K562 (cell line): ENCODE data around the gene TMEM234. TPM values are rescaled to one million over a fixed set of nuclear protein-coding genes. Genes with fewer than 3 reads are reported as not detected.

Source experiments
- ATAC-seq: fragments of 200-7000 bp; cut with Tn5 transposase; 3 replicates; pipeline ENCODE4 v1.9.1; 2020; ENCODE audit warnings: moderate library complexity
- BruUV-seq: library from RNA; stranded (reverse); fragments of 400-500 nt; replicated peaks from 2 replicates; lab custom pipeline; 2021; lab: Mats Ljungman, UMichigan
- CTCF ChIA-PET: fragments of 300-600 bp; formaldehyde crosslinking; extraction: SDS; loops from one replicate; lab custom pipeline; 2021; ENCODE audit warnings: low intra/inter-chr PET ratio; lab: Yijun Ruan, JAX
- POLR2A ChIA-PET: fragments of 300-600, 350-650 bp; sonication (Branson Sonifier 250); formaldehyde crosslinking; extraction: SDS; loops from one replicate; lab custom pipeline; 2021; ENCODE audit warnings: antibody characterized with exemption, inconsistent platforms; lab: Yijun Ruan, JAX
- DNase-seq, 4 experiments: peaks; one replicate each; pipeline versions ENCODE4 v3.0.0 to v3.0.0-alpha.2; 2011 to 2018; ENCODE audit warnings: low spot score in 3 of 4, mixed read lengths in 3 of 4; ENCODE audit errors: extremely low read depth in 1 of 4
- FAIRE-seq: peaks from 2 replicates; lab custom pipeline; 2011; peaks lifted over from hg19 to GRCh38; lab: Jason Lieb, UNC
- H2AFZ ChIP-seq: 2 replicates; pipeline ENCODE4 v1.6.0; 2011; ENCODE audit warnings: low read depth, low read length, control low read depth, inconsistent platforms
- H3K27ac ChIP-seq: fragments of 200-600 bp; 3 replicates; pipeline ENCODE4 v1.8.0; 2011; ENCODE audit warnings: low read depth, mild to moderate bottlenecking, control low read depth, inconsistent platforms, low read length, moderate library complexity, mixed read lengths; ENCODE audit errors: extremely low read depth
- H3K27me3 ChIP-seq, 2 experiments: fragments of 300-600 bp in 1 of 2; 2 replicates in 1 of 2; 3 replicates in 1 of 2; pipeline versions ENCODE4 v1.6.0 to v1.8.0; 2011; ENCODE audit warnings: inconsistent platforms in 2 of 2, low read length in 2 of 2, mild to moderate bottlenecking in 1 of 2, mixed read lengths in 1 of 2, moderate library complexity in 1 of 2; ENCODE audit not compliant: control insufficient read depth in 2 of 2, insufficient read depth in 2 of 2
- H3K36me3 ChIP-seq: fragments of 300-600 bp; 3 replicates; pipeline ENCODE4 v1.8.0; 2011; ENCODE audit warnings: mild to moderate bottlenecking, low read length, inconsistent platforms; ENCODE audit not compliant: control insufficient read depth, insufficient read depth
- H3K4me1 ChIP-seq, 2 experiments: fragments of 200-600 bp in 1 of 2; replicated peaks in 1 of 2; 2 replicates in 1 of 2; 3 replicates in 1 of 2; pipeline versions ENCODE4 v1.5.1 to v1.8.0; 2011; ENCODE audit warnings: inconsistent platforms in 2 of 2, low read length in 2 of 2, mild to moderate bottlenecking in 1 of 2, mixed read lengths in 1 of 2, moderate library complexity in 1 of 2; ENCODE audit not compliant: control insufficient read depth in 2 of 2, insufficient read depth in 2 of 2
- H3K4me2 ChIP-seq: 2 replicates; pipeline ENCODE4 v1.6.1; 2011; ENCODE audit warnings: low read length, control low read depth, inconsistent platforms, mixed read lengths; ENCODE audit not compliant: insufficient read depth
- H3K4me3 ChIP-seq: fragments of 200-600 bp; sonication (generic), shearing (Covaris generic); 2 replicates; pipeline ENCODE4 v1.5.1; 2016; ENCODE audit warnings: control low read depth, inconsistent platforms
- H3K79me2 ChIP-seq: fragments of 200-600 bp; 3 replicates; pipeline ENCODE4 v1.8.0; 2011; ENCODE audit warnings: low read length, inconsistent platforms; ENCODE audit not compliant: control insufficient read depth, insufficient read depth
- H3K9ac ChIP-seq, 2 experiments: 2 replicates each; pipeline versions ENCODE4 v1.6.0 to v1.6.1; 2011; ENCODE audit warnings: low read depth in 2 of 2, low read length in 2 of 2, control low read depth in 1 of 2, inconsistent platforms in 1 of 2, mild to moderate bottlenecking in 1 of 2, mixed read lengths in 1 of 2; ENCODE audit not compliant: insufficient read depth in 1 of 2
- H3K9me1 ChIP-seq: one replicate; pipeline ENCODE4 v1.6.0; 2011; ENCODE audit warnings: inconsistent platforms, mild to moderate bottlenecking, low read length, moderate library complexity; ENCODE audit not compliant: control insufficient read depth, insufficient read depth
- H3K9me3 ChIP-seq: replicated peaks from 2 replicates; pipeline ENCODE4 v1.5.1; 2011; ENCODE audit warnings: low read depth, low read length, inconsistent platforms; ENCODE audit not compliant: control insufficient read depth, insufficient read depth
- H4K20me1 ChIP-seq: replicated peaks from 2 replicates; pipeline ENCODE4 v1.6.1; 2011; ENCODE audit warnings: low read length, inconsistent platforms, mixed read lengths; ENCODE audit not compliant: control insufficient read depth, insufficient read depth
- GTF2E2 ChIP-seq: fragments of 200-800 bp; sonication (Bioruptor generic); IDR thresholded peaks from 2 replicates; pipeline ENCODE4 v1.6.1; 2016; ENCODE audit warnings: missing genetic modification characterization, missing compliant biosample characterization
- MYNN ChIP-seq, 2 experiments: sonication (generic); formaldehyde crosslinking in 1 of 2; IDR thresholded peaks; 2 replicates each; pipeline versions ENCODE4 v1.5.0 to v1.6.1; 2016 to 2020; ENCODE audit warnings: antibody characterized with exemption in 1 of 2, missing genetic modification reagents in 1 of 2
- POLR2A ChIP-seq: fragments of 450-650 bp; conservative IDR thresholded peaks from 2 replicates; pipeline ENCODE4 v1.6.1; 2016
- POLR2AphosphoS2 ChIP-seq: IDR thresholded peaks from 2 replicates; pipeline ENCODE4 v1.6.1; 2012; ENCODE audit warnings: low read length, improper control_type of control experiment
- ZNF282 ChIP-seq: sonication (generic); formaldehyde crosslinking; IDR thresholded peaks from 2 replicates; pipeline ENCODE4 v1.8.1; 2023; ENCODE audit warnings: missing genetic modification reagents
- WGBS: fragments of 100-300 bp; shearing (Covaris generic); methylation state at CpG from one replicate; pipeline ENCODE4 v1.1.6; 2016; ENCODE audit warnings: low coverage, mixed read lengths; ENCODE audit not compliant: insufficient coverage; ENCODE audit errors: missing lambda C conversion rate; 5-methylcytosine and 5-hydroxymethylcytosine counted together
- in situ Hi-C: fragments of 300-500 bp; cut with MboI; formaldehyde crosslinking; loops from 4 replicates; pipeline ENCODE4 v1.15.0; 2018; ENCODE audit warnings: inconsistent platforms, mixed read lengths
- intact Hi-C: fragments of 100-400 bp; cut with micrococcal nuclease; formaldehyde crosslinking; loops from 2 replicates; pipeline ENCODE4 v1.14.2; 2022
- polyA plus RNA-seq, 8 experiments: library from polyadenylated mRNA; depleted of rRNA in 4 of 8; stranded (reverse) in 5 of 8; unstranded in 3 of 8; fragments of >200 nt; fragmentation: Nextera tagmentation in 2 of 8; fragmentation: Illumina TruSeq in 1 of 8; extraction: Ambion mirVana in 2 of 8; extraction: Trizol in 1 of 8; gene quantifications; 2 replicates each; pipeline versions ENCODE4 v1.2.1 to v1.2.3, GENCODE V29; 2011 to 2014; ENCODE audit warnings: inconsistent platforms in 1 of 8, missing spikeins in 1 of 8
- total RNA-seq, 7 experiments: library from RNA; depleted of rRNA in 6 of 7; stranded (reverse); fragments of >200 nt in 6 of 7; fragmentation: Illumina TruSeq in 2 of 7; extraction: Trizol in 2 of 7; gene quantifications; 2 replicates each; pipeline versions ENCODE4 v1.2.1 to v1.2.3, GENCODE V29; 2011 to 2021; ENCODE audit warnings: low replicate concordance in 1 of 7

Gene TMEM234
- total and polyA plus RNA-seq, 9 of the 15 experiments (the other 6 are each of a cell fraction or from before 2014, with no cell fraction given), result 5.0 to 12.9 (median 7.6) TPM

- Histone ChIP-seq H2AFZ (no peak overlapping the region), H3K9me3 (no peaks in the 10 kb centered on the region), H3K4me3 (no peak overlapping the region), H4K20me1 (no peaks in the 10 kb centered on the region; the same call in none of the 2 replicates), H3K4me2 (no peak overlapping the region), H3K27me3 (no peaks in the 10 kb centered on the region), H3K79me2 (peaks cover 12% of the 10 kb centered on the region; the same call in 2 of the 3 replicates), H3K4me1 (peaks cover 11 to 37% of the 10 kb centered on the region in 2 experiments), H3K9ac (peak overlapping the region in 1 of 2 experiments; percentile 3; a peak in 1 of 4 replicates), H3K36me3 (peaks cover 65% of the 10 kb centered on the region), H3K9me1 (peaks cover 3% of the 10 kb centered on the region), H3K27ac (peak overlapping the region; percentile 7; the same call in 1 of the 3 replicates)
- intact Hi-C loops (no loop called here), in situ Hi-C loops (no loop called here)
- DNase-seq, result no peak
- ChIA-PET POLR2A (interaction anchor here (0.6 to 10.8 kb wide), 10 partner anchors 11 to 202 kb away, joined by 3 to 201 read pairs (median 4); partner anchors contain the start of genes DCDC2B, IQCC, MARCKSL1 and TXLNA), CTCF (no interaction called here)
- WGBS, result 100% methylated on average over 1 of the region's 1 CpG
- FAIRE-seq, result no peak
- no TSS peak for BruUV-seq
- TF ChIP-seq POLR2A (peak; percentile 44; the same call in 1 of the 2 replicates), ZNF282 (CRISPR knock-in tag) (0 out of 2 replicates have a peak, but pooled peaks have one; percentile 29), MYNN (IDR thresholded peaks at IDR 0.05) (0 out of 2 replicates have a peak, but pooled peaks have one; percentile 10), MYNN (CRISPR knock-in tag; IDR thresholded peaks at IDR 0.05) (no peak), GTF2E2 (tag) (no peak), POLR2AphosphoS2 (0 out of 2 replicates have a peak, but pooled peaks have one; percentile 79)
- no peak for ATAC-seq
Measured at GRCh38 chr1:32197074-32197473, 25.1 kb downstream of the TMEM234 start.
